Heart left ventricle (tissue), 16 donors: ENCODE data around the gene SUSD1. TPM values are rescaled to one million over a fixed set of nuclear protein-coding genes. Genes with fewer than 3 reads are reported as not detected.
A peak's percentile ranks its signal among the peaks of the same experiment; 100 is the strongest.

Experiments used
- ATAC-seq, 4 donors: fragments of 200-7000 bp; cut with Tn5 transposase; one replicate each; pipeline ENCODE4 v1.9.1; 2020 to 2022; ENCODE audit warnings: moderate library complexity in 4 of 4, mild to moderate bottlenecking in 3 of 4, moderate number of reproducible peaks in 1 of 4
- DNase-seq, 5 donors: peaks; one replicate each; pipeline ENCODE4 v3.0.0-alpha.2; 2020
- H3K27ac ChIP-seq, 12 donors: fragments of 200-600 bp; sonication (generic) in 4 of 12; one replicate each; pipeline versions ENCODE4 v1.5.0 to v1.8.0; 2016 to 2022; ENCODE audit warnings: mild to moderate bottlenecking in 2 of 12
- H3K27me3 ChIP-seq, 9 donors: fragments of 200-600 bp; sonication (generic) in 2 of 9; one replicate each; pipeline versions ENCODE4 v1.5.1 to v1.8.0; 2016 to 2022; ENCODE audit warnings: mild to moderate bottlenecking in 3 of 9
- H3K36me3 ChIP-seq, 9 donors: fragments of 200-600 bp; sonication (generic) in 2 of 9; one replicate each; pipeline versions ENCODE4 v1.5.0 to v1.8.0; 2018 to 2022; ENCODE audit warnings: mild to moderate bottlenecking in 2 of 9
- H3K4me1 ChIP-seq, 12 donors: fragments of 200-600 bp; sonication (generic) in 4 of 12; one replicate each; pipeline versions ENCODE4 v1.5.0 to v1.8.0; 2016 to 2022; ENCODE audit warnings: mild to moderate bottlenecking in 3 of 12
- H3K4me3 ChIP-seq, 12 donors: fragments of 200-600 bp; sonication (generic) in 4 of 12; one replicate each; pipeline versions ENCODE4 v1.5.0 to v1.8.0; 2017 to 2022; ENCODE audit warnings: mild to moderate bottlenecking in 9 of 12, moderate library complexity in 4 of 12
- H3K9me3 ChIP-seq, 12 donors: fragments of 200-600 bp; sonication (generic) in 4 of 12; one replicate each; pipeline versions ENCODE4 v1.5.0 to v1.8.0; 2016 to 2022; ENCODE audit warnings: mild to moderate bottlenecking in 1 of 12
- CTCF ChIP-seq, 12 donors: fragments of 200-600 bp; sonication (generic) in 4 of 12; IDR thresholded peaks; one replicate each; pipeline versions ENCODE4 v1.5.0 to v1.8.0; 2018 to 2022; ENCODE audit warnings: antibody characterized with exemption in 12 of 12, mild to moderate bottlenecking in 5 of 12
- POLR2A ChIP-seq, 2 donors: fragments of 450-650 bp; IDR thresholded peaks; one replicate each; pipeline ENCODE4 v1.6.1; 2017; ENCODE audit warnings: antibody characterized with exemption in 2 of 2, mild to moderate bottlenecking in 2 of 2, moderate library complexity in 2 of 2
- WGBS, 4 donors: extraction: QIAGEN DNeasy Blood & Tissue Kit in 2 of 4; methylation state at CpG; one replicate each; pipeline versions ENCODE4 v1.1.5 to v1.1.7; 2013 to 2018; 5-methylcytosine and 5-hydroxymethylcytosine counted together
- intact Hi-C, 10 donors: fragments of 100-400 bp; cut with DNase I; formaldehyde crosslinking; loops; one replicate each; pipeline versions ENCODE4 v1.11.1 to v1.14.2; 2022
- polyA plus RNA-seq, 2 donors: library from polyadenylated mRNA; stranded (reverse); fragments of 200-250 nt; gene quantifications; one replicate each; pipeline ENCODE4 v1.2.3, GENCODE V29; 2013
- total RNA-seq, 9 donors: library from RNA; depleted of rRNA in 2 of 9; stranded (reverse); fragments of >200 nt in 2 of 9; fragmentation: NEBNext Ultra II Directional in 3 of 9; extraction: Animal tissue kit (Norgen Biotek cat#: 25700) in 3 of 9; gene quantifications; one replicate each; pipeline versions ENCODE4 v1.1.0 to v1.2.4, GENCODE V29; 2016 to 2023
- donor health status: ischemic (EF 13 %, LVEDD 7.1; RV severe dilation, severe dysfunction).
- donor health status: healthy with polysubstance abuse.
- donor health status: DM: no; HTN: yes; CAD: no.
- donor health status: DM: no; HTN: no; CAD: no.
- donor health status: ischemic (EF 25% LVEDD 6.9; RV normal size, moderate dysfunction).
- donor health status: ischemic (EF 25% LVEDD 5.7; RV mildly dilated, moderate dysfunction).
- donor health status: healthy.
- donor health status: DM: yes; HTN: yes; CAD: no.
- donor health status: ischemic (EF 35%, LVEDD 5.7; RV mildly dilated, moderate dysfunction).
- donor health status: nonischemic (EF 11% LVEDD 7.7; RV severe dilation, severe dysfunction).
- donor health status: DM: yes; HTN: yes; CAD: no.
- donor health status: PGD.
- donor health status: ischemic (EF 29% LVEDD 5.4; RV normal size, mild dysfunction).
- donor health status: nonischemic (EF 23%, LVEDD 6.1; RV moderate dilation, normal function).

The SUSD1 gene
- total and polyA plus RNA-seq, 11 donors = 1.0 to 22.7 (median 6.0) TPM

- no peaks in the 10 kb centered on the region for H3K27me3 ChIP-seq
- intact Hi-C loops = no loop called here
- TF ChIP-seq POLR2A (IDR thresholded peaks at IDR 0.05) = no peak
- no peak for TF ChIP-seq CTCF (IDR thresholded peaks at IDR 0.05)
- DNase-seq (no peak), ATAC-seq (no peak)
- no peaks in the 10 kb centered on the region for H3K36me3 ChIP-seq
- no peaks in the 10 kb centered on the region for H3K9me3 ChIP-seq
- WGBS, 4 donors = 84 to 97% (median 92%) methylated on average over 3 of the region's 3 CpGs
- H3K4me1 ChIP-seq = peaks cover 0 to 13% (median 0%) of the 10 kb centered on the region in 12 donors
- no peak overlapping the region for H3K4me3 ChIP-seq
- H3K27ac ChIP-seq = no peak overlapping the region
These were observed 174.4 kb downstream of the SUSD1 start for GRCh38 chr9:112000743-112001142.

- DNase-seq (peak in 1 of 5 donors; percentile 32), ATAC-seq (peak in 3 of 4 donors; percentile 20 to 67 (median 46))
- Histone ChIP-seq H3K4me1 (peaks cover 0 to 13% (median 0%) of the 10 kb centered on the region in 12 donors), H3K27ac (no peak overlapping the region), H3K36me3 (no peaks in the 10 kb centered on the region), H3K9me3 (no peaks in the 10 kb centered on the region), H3K4me3 (no peak overlapping the region), H3K27me3 (no peaks in the 10 kb centered on the region)
- WGBS, 4 donors = 67 to 78% (median 76%) methylated on average over 3 of the region's 3 CpGs
- intact Hi-C loops = no loop called here
- TF ChIP-seq CTCF (IDR thresholded peaks at IDR 0.05) = no peak
- no peak for TF ChIP-seq POLR2A (IDR thresholded peaks at IDR 0.05)
These were observed 175.8 kb downstream of the SUSD1 start for GRCh38 chr9:111999319-111999718.

- TF ChIP-seq CTCF (IDR thresholded peaks at IDR 0.05) = no peak
- TF ChIP-seq POLR2A (IDR thresholded peaks at IDR 0.05) = no peak
- Histone ChIP-seq H3K4me3 (no peak overlapping the region), H3K36me3 (no peaks in the 10 kb centered on the region), H3K4me1 (peaks cover 0 to 17% (median 0%) of the 10 kb centered on the region in 12 donors), H3K27me3 (no peaks in the 10 kb centered on the region), H3K9me3 (no peaks in the 10 kb centered on the region), H3K27ac (no peak overlapping the region)
- ATAC-seq = no peak
- no peak for DNase-seq
- intact Hi-C loops = no loop called here
- WGBS, 4 donors = 88 to 93% (median 92%) methylated on average over 5 of the region's 5 CpGs
These were observed 177.3 kb downstream of the SUSD1 start for GRCh38 chr9:111997831-111998230.

- H3K9me3 ChIP-seq = peaks cover 0 to 18% (median 5%) of the 10 kb centered on the region in 12 donors
- H3K4me3 ChIP-seq = no peak overlapping the region
- no peak for DNase-seq
- intact Hi-C loops = no loop called here
- no peaks in the 10 kb centered on the region for H3K36me3 ChIP-seq
- peak overlapping the region in 1 of 12 donors; percentile 21 for H3K27ac ChIP-seq
- no peaks in the 10 kb centered on the region for H3K27me3 ChIP-seq
- no peak for ATAC-seq
- WGBS, 4 donors = 92% methylated on average over 10 of the region's 10 CpGs
- peaks cover 0 to 11% (median 0%) of the 10 kb centered on the region in 12 donors for H3K4me1 ChIP-seq
- no peak for TF ChIP-seq CTCF (IDR thresholded peaks at IDR 0.05)
These were observed 180.2 kb downstream of the SUSD1 start for GRCh38 chr9:111994831-111995458.
